Measurements from ENCODE around the gene PGBD2. TPM values are rescaled to one million over a fixed set of nuclear protein-coding genes. Genes with fewer than 3 reads are reported as not detected.

PGBD2 gene
- total and polyA plus RNA-seq, 9 of the 15 experiments (the other 6 are each of a cell fraction or from before 2014, with no cell fraction given), result 11.9 to 21.8 (median 14.7) TPM

- TF ChIP-seq, protein P1, sequence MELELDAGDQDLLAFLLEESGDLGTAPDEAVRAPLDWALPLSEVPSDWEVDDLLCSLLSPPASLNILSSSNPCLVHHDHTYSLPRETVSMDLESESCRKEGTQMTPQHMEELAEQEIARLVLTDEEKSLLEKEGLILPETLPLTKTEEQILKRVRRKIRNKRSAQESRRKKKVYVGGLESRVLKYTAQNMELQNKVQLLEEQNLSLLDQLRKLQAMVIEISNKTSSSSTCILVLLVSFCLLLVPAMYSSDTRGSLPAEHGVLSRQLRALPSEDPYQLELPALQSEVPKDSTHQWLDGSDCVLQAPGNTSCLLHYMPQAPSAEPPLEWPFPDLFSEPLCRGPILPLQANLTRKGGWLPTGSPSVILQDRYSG (tag; conservative IDR thresholded peaks at IDR 0.05; ENCODE audit: low read depth), result no peak
- TF ChIP-seq ZKSCAN8 (CRISPR knock-in tag; IDR thresholded peaks at IDR 0.05), result no peak
- peak in 1 of 2 experiments; percentile 53; a peak in 2 of 4 replicates for TF ChIP-seq MNT (conservative IDR thresholded peaks at IDR 0.05)
- no peak for TF ChIP-seq ESRRB (CRISPR knock-in tag; IDR thresholded peaks at IDR 0.05; ENCODE audit: borderline replicate concordance)
- TF ChIP-seq SOX6 (IDR thresholded peaks at IDR 0.05), result peak; percentile 53; the same call in 1 of the 2 replicates
- TF ChIP-seq ZNF75A (CRISPR knock-in tag; IDR thresholded peaks at IDR 0.05), result no peak
- no peak for TF ChIP-seq HDAC3 (IDR thresholded peaks at IDR 0.05; ENCODE audit: borderline replicate concordance, partially characterized antibody)
- TF ChIP-seq ZBTB11 (CRISPR knock-in tag; IDR thresholded peaks at IDR 0.05), result peak in 1 of 3 experiments; percentile 33; a peak in 1 of 6 replicates
- no peak for TF ChIP-seq ZNF699 (CRISPR knock-in tag; IDR thresholded peaks at IDR 0.05; ENCODE audit: insufficient replicate concordance)
- TF ChIP-seq TFAM (CRISPR knock-in tag; conservative IDR thresholded peaks at IDR 0.05), result no peak
- no peak for TF ChIP-seq E2F1 (CRISPR knock-in tag; IDR thresholded peaks at IDR 0.05)
- TF ChIP-seq POLR3A (IDR thresholded peaks at IDR 0.05; ENCODE audit: borderline replicate concordance, extremely low read depth, insufficient read depth, insufficient read length), result no peak
- TF ChIP-seq, protein P2, sequence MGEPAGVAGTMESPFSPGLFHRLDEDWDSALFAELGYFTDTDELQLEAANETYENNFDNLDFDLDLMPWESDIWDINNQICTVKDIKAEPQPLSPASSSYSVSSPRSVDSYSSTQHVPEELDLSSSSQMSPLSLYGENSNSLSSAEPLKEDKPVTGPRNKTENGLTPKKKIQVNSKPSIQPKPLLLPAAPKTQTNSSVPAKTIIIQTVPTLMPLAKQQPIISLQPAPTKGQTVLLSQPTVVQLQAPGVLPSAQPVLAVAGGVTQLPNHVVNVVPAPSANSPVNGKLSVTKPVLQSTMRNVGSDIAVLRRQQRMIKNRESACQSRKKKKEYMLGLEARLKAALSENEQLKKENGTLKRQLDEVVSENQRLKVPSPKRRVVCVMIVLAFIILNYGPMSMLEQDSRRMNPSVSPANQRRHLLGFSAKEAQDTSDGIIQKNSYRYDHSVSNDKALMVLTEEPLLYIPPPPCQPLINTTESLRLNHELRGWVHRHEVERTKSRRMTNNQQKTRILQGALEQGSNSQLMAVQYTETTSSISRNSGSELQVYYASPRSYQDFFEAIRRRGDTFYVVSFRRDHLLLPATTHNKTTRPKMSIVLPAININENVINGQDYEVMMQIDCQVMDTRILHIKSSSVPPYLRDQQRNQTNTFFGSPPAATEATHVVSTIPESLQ (CRISPR knock-in tag; IDR thresholded peaks at IDR 0.05), result no peak
These were observed 20.6 kb downstream of the PGBD2 start (continued) for GRCh38 chr1:248926401-248927182.
